Measurements from ENCODE around the gene NR2F2.
A peak's percentile ranks its signal among the peaks of the same experiment; 100 is the strongest.

NR2F2 gene

DNA sequence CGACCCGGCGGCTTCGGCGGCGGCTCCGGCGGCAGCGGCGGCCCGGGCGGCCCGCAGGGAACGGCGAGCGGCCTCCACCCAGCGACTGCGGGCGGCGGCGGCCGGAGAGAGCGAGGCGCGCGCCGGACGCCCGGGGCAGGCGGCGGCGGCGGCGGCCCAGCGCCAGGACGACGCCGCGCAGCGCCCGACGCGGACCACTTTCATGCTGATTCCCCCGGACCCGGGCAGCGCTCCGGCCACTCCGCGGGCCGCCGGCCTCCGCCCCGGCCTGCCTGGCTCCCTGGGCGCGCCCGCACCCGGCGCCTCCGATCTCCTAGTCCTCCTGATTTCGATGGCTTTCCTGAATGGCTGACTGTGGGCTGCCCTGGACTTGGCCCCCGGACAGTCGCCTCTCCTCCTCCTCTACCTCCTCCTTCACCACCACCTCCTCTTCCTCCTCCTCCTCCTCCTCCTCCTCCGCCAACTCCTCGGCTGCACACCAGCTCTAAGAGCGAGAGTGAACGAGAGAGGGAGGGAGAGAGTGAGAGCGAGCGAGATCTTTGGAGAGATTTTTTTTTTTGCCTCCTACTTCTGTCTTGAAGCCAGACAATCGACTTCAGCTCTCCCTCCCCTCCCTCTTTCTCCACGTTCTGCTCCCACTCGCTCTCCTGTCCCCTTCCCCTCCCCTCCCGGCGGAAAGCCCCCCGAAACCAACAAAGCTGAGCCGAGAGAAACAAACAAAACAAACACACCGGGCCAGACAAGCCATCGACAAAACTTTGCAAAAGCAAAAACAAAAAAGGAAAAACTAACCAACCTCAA, 844 bp downstream of the NR2F2 start:
- peak overlapping the region; percentile 99 for H3K4me3 ChIP-seq (ENCODE audit: low read depth, low read length)
- in situ Hi-C loops (cut with HindIII; ENCODE audit: low sequenced_read_pairs), result loop anchor here (25.0 kb wide), 1 partner anchor 1044 kb away; no protein-coding TSS in a partner anchor
- TF ChIP-seq CTCF (IDR thresholded peaks at IDR 0.05; ENCODE audit: low read depth, low read length), result no peak
- DNase-seq (ENCODE audit: low read depth, low spot score), result peak; percentile 58

- in situ Hi-C loops (cut with HindIII; ENCODE audit: low sequenced_read_pairs), result loop anchor here (25.0 kb wide), 1 partner anchor 1045 kb away; no protein-coding TSS in a partner anchor
- no peak for TF ChIP-seq CTCF (IDR thresholded peaks at IDR 0.05; ENCODE audit: low read depth, low read length)
- peak overlapping the region; percentile 99 for H3K4me3 ChIP-seq (ENCODE audit: low read depth, low read length)
- peak; percentile 44 for DNase-seq (ENCODE audit: low read depth, low spot score)
Observed at GRCh38 chr15:96331945-96332636, 1.6 kb downstream of the NR2F2 start.

GRCh38 chr15:96332637-96333121, 2.2 kb downstream of the NR2F2 start:
- in situ Hi-C loops (cut with HindIII; ENCODE audit: low sequenced_read_pairs), result loop anchor here (25.0 kb wide), 1 partner anchor 1045 kb away; no protein-coding TSS in a partner anchor
- peak; percentile 56 for DNase-seq (ENCODE audit: low read depth, low spot score)
- H3K4me3 ChIP-seq (ENCODE audit: low read depth, low read length), result peak overlapping the region; percentile 99
- TF ChIP-seq CTCF (IDR thresholded peaks at IDR 0.05; ENCODE audit: low read depth, low read length), result no peak

GRCh38 chr15:96333131-96334016, 2.9 kb downstream of the NR2F2 start:
- H3K4me3 ChIP-seq (ENCODE audit: low read depth, low read length), result peak overlapping the region; percentile 99
- peak; percentile 56 for DNase-seq (ENCODE audit: low read depth, low spot score)
- in situ Hi-C loops (cut with HindIII; ENCODE audit: low sequenced_read_pairs), result loop anchor here (25.0 kb wide), 1 partner anchor 1046 kb away; no protein-coding TSS in a partner anchor
- no peak for TF ChIP-seq CTCF (IDR thresholded peaks at IDR 0.05; ENCODE audit: low read depth, low read length)

GRCh38 chr15:96334017-96334704, 3.7 kb downstream of the NR2F2 start:
- DNase-seq (ENCODE audit: low read depth, low spot score), result peak; percentile 26
- peak overlapping the region; percentile 99 for H3K4me3 ChIP-seq (ENCODE audit: low read depth, low read length)

More at GRCh38 chr15:96334017-96334704, 3.7 kb downstream of the NR2F2 start:
- in situ Hi-C loops (cut with HindIII; ENCODE audit: low sequenced_read_pairs), result loop anchor here (25.0 kb wide), 1 partner anchor 1047 kb away; no protein-coding TSS in a partner anchor
- TF ChIP-seq CTCF (IDR thresholded peaks at IDR 0.05; ENCODE audit: low read depth, low read length), result no peak

Measured in astrocyte of the spinal cord (primary cell).